Liver (tissue), 9 donors: ENCODE results near the gene ZNF438. TPM values are rescaled to one million over a fixed set of nuclear protein-coding genes. Genes with fewer than 3 reads are reported as not detected.
"Not testable (repeated sequence)": the region's sequence is repeated elsewhere in the genome, so short reads cannot be mapped to it uniquely, and the experiment has no call there.

ENCODE experiments used
- DNase-seq: peaks from one replicate; pipeline ENCODE4 v3.0.0-alpha.2; 2017; ENCODE audit warnings: low spot score
- H3K27ac ChIP-seq, 2 donors: one replicate each; pipeline ENCODE4 v1.7.0; 2013; ENCODE audit warnings: inconsistent platforms in 2 of 2, low read length in 2 of 2, control low read depth in 1 of 2, low read depth in 1 of 2, mild to moderate bottlenecking in 1 of 2
- H3K27me3 ChIP-seq, 4 donors: one replicate each; pipeline versions ENCODE4 v1.6.1 to v1.7.0; 2013; ENCODE audit warnings: low read length in 3 of 4, inconsistent platforms in 1 of 4, mild to moderate bottlenecking in 1 of 4, moderate library complexity in 1 of 4; ENCODE audit not compliant: control insufficient read depth in 4 of 4, insufficient read depth in 4 of 4
- H3K36me3 ChIP-seq, 4 donors: one replicate each; pipeline versions ENCODE4 v1.6.1 to v1.7.0; 2013; ENCODE audit warnings: low read length in 3 of 4, mild to moderate bottlenecking in 3 of 4, low read depth in 1 of 4, moderate library complexity in 1 of 4; ENCODE audit not compliant: control insufficient read depth in 4 of 4, insufficient read depth in 3 of 4
- H3K4me1 ChIP-seq, 4 donors: one replicate each; pipeline versions ENCODE4 v1.6.1 to v1.7.0; 2013; ENCODE audit warnings: low read length in 3 of 4, mild to moderate bottlenecking in 3 of 4, moderate library complexity in 1 of 4; ENCODE audit not compliant: control insufficient read depth in 4 of 4, insufficient read depth in 4 of 4
- H3K4me3 ChIP-seq, 3 donors: one replicate each; pipeline versions ENCODE4 v1.6.1 to v1.7.0; 2013; ENCODE audit warnings: low read length in 3 of 3, control low read depth in 1 of 3, low read depth in 1 of 3, mild to moderate bottlenecking in 1 of 3
- H3K9ac ChIP-seq, 2 donors: one replicate each; pipeline ENCODE4 v1.7.0; 2013; ENCODE audit warnings: low read length in 2 of 2, mild to moderate bottlenecking in 2 of 2, moderate library complexity in 2 of 2, control low read depth in 1 of 2, low read depth in 1 of 2
- H3K9me3 ChIP-seq, 4 donors: one replicate each; pipeline versions ENCODE4 v1.6.1 to v1.7.0; 2013; ENCODE audit warnings: low read length in 3 of 4; ENCODE audit not compliant: control insufficient read depth in 4 of 4
- FOXA1 ChIP-seq: IDR thresholded peaks from 2 replicates; pipeline ENCODE4 v1.6.1; 2016; ENCODE audit warnings: antibody characterized with exemption
- FOXA2 ChIP-seq: IDR thresholded peaks from 2 replicates; pipeline ENCODE4 v1.6.1; 2016; ENCODE audit warnings: antibody characterized with exemption
- HNF4A ChIP-seq, 2 donors: conservative IDR thresholded peaks; 2 replicates each; pipeline ENCODE4 v1.6.1; 2016; ENCODE audit warnings: antibody characterized with exemption in 2 of 2, mild to moderate bottlenecking in 2 of 2
- HNF4G ChIP-seq: IDR thresholded peaks from 2 replicates; pipeline ENCODE4 v1.6.1; 2016; ENCODE audit warnings: antibody characterized with exemption
- JUND ChIP-seq, 2 donors: IDR thresholded peaks; 2 replicates each; pipeline ENCODE4 v1.6.1; 2016; ENCODE audit warnings: antibody characterized with exemption in 2 of 2
- NR2F2 ChIP-seq: IDR thresholded peaks from 2 replicates; pipeline ENCODE4 v1.6.1; 2016; ENCODE audit warnings: antibody characterized with exemption
- RAD21 ChIP-seq, 2 donors: IDR thresholded peaks; 2 replicates each; pipeline ENCODE4 v1.6.1; 2016; ENCODE audit warnings: antibody characterized with exemption in 2 of 2, mild to moderate bottlenecking in 2 of 2
- RXRA ChIP-seq, 2 donors: IDR thresholded peaks; 2 replicates each; pipeline ENCODE4 v1.6.1; 2017 to 2018; ENCODE audit warnings: antibody characterized with exemption in 2 of 2, mild to moderate bottlenecking in 1 of 2
- SP1 ChIP-seq: IDR thresholded peaks from 2 replicates; pipeline ENCODE4 v1.6.1; 2018; ENCODE audit warnings: antibody characterized with exemption, mild to moderate bottlenecking
- YY1 ChIP-seq: IDR thresholded peaks from 2 replicates; pipeline ENCODE4 v1.6.1; 2016; ENCODE audit warnings: antibody characterized with exemption, mild to moderate bottlenecking
- WGBS: extraction: QIAGEN DNeasy Blood & Tissue Kit; methylation state at CpG from one replicate; pipeline ENCODE4 v1.1.7; 2013; 5-methylcytosine and 5-hydroxymethylcytosine counted together
- polyA plus RNA-seq, 2 donors: library from polyadenylated mRNA; stranded (reverse) in 1 of 2; unstranded in 1 of 2; fragments of 200-250 nt in 1 of 2; fragments of >200 nt in 1 of 2; fragmentation: Nextera tagmentation in 1 of 2; extraction: Ambion mirVana in 1 of 2; gene quantifications; one replicate each; pipeline versions ENCODE4 v1.2.1 to v1.2.3, GENCODE V29; 2013 to 2015
- total RNA-seq, 2 donors: library from RNA; depleted of rRNA; stranded (reverse); fragments of >200 nt; gene quantifications; one replicate each; pipeline ENCODE4 v1.2.3, GENCODE V29; 2014
- TF ChIP-seq, protein P1 (sequence below): fragments of 150-350 bp; IDR thresholded peaks from 2 replicates; pipeline ENCODE4 v1.5.1; 2017; ENCODE audit warnings: improper control_type of control experiment, low read depth, low read length; ENCODE audit not compliant: missing input control
- TF ChIP-seq, protein P2 (sequence below): IDR thresholded peaks from 2 replicates; pipeline ENCODE4 v1.6.1; 2016; ENCODE audit warnings: antibody characterized with exemption
- TF ChIP-seq, protein P3 (sequence below): IDR thresholded peaks from 2 replicates; pipeline ENCODE4 v1.6.1; 2016; ENCODE audit warnings: antibody characterized with exemption, mild to moderate bottlenecking
- TF ChIP-seq, protein P4 (sequence below): IDR thresholded peaks from 2 replicates; pipeline ENCODE4 v1.6.1; 2016; ENCODE audit warnings: antibody characterized with exemption
- TF ChIP-seq, protein P5 (sequence below): IDR thresholded peaks from 2 replicates; pipeline ENCODE4 v1.6.1; 2016; ENCODE audit warnings: antibody characterized with exemption
- donor health status: healthy.
- donor health status: healthy.
- donor health status: healthy.
- donor health status: healthy.
- donor health status: healthy.

ZNF438 gene
- total and polyA plus RNA-seq, 4 donors, result 1.9 to 2.9 (median 2.2) TPM

DNA sequence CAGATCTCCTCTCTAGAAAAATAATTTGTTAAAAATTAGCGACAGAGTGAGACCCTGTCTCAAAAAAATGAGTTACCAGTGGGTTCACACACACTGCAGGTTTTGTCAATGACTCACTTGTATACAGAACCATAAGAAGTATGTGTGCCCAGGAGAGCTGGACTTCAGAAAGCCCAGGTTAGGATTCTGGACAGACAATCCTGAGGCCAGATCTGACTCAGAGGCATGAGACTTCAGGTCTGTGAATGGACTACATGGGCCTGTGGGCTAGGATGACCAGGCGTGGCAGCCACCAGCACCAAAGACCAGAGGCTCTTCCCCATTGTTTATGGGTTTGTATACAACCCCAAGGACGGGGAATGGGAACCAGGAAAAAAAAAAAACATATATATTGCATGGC lies 9.3 kb upstream of the ZNF438 start:
- Histone ChIP-seq H3K4me1 (no peaks in the 10 kb centered on the region), H3K27ac (no peak overlapping the region), H3K27me3 (no peaks in the 10 kb centered on the region), H3K36me3 (no peaks in the 10 kb centered on the region), H3K9me3 (no peaks in the 10 kb centered on the region), H3K4me3 (no peak overlapping the region), H3K9ac (no peak overlapping the region)
- no peak for TF ChIP-seq HNF4A (conservative IDR thresholded peaks at IDR 0.05)
- no peak for DNase-seq
- WGBS, result 86% methylated on average over 3 of the region's 3 CpGs

DNA sequence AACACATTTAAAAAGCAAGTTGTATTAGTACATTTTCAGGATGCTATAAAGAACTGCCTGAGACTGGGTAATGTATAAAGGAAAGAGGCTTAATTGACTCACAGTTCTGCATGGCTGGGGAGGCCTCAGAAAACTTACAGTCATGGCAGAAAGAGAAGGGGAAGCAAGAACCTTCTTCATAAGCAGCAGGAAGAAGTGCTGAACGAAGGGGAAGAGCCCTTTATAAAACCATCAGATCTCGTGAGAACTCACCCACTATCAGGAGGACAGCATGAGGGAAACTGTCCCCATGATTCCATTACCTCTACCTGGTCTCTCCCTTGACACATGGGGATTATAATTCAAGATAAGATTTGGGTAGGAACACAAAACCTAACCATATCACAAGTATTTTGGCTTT lies 7.3 kb upstream of the ZNF438 start:
- H3K4me1 ChIP-seq, H3K27ac ChIP-seq, DNase-seq, H3K4me3 ChIP-seq, H3K36me3 ChIP-seq, H3K9me3 ChIP-seq, H3K27me3 ChIP-seq, H3K9ac ChIP-seq: not testable (repeated sequence)
- 72% methylated on average over 2 of the region's 2 CpGs for WGBS

DNA sequence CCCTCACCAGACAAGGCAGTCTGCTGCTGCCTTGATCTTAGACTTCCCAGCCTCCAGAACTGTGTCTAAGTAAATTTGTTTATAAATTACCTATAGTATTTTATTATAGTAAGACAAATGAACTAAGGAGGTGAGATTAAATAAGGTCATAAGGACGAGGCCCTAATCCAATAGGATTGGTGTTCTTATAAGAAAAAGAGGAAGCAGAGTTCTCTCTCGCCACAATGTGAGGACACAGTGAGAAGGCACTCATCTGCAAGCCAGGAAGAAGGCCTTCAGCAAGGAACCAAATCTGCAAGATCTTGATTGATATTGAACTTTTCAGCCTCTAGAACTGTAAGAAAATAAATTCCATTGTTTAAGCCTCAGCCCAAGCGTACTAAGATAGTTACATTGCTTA lies 6.1 kb upstream of the ZNF438 start:
- H3K27me3 ChIP-seq, result no peaks in the 10 kb centered on the region
- no peaks in the 10 kb centered on the region for H3K4me1 ChIP-seq
- H3K36me3 ChIP-seq, result no peaks in the 10 kb centered on the region
- no peak overlapping the region for H3K27ac ChIP-seq
- DNase-seq, result no peak
- H3K4me3 ChIP-seq, result no peak overlapping the region
- 96% methylated on average over 3 of the region's 3 CpGs for WGBS
- TF ChIP-seq FOXA2, result no peak
- no peak for TF ChIP-seq JUND (IDR thresholded peaks at IDR 0.05)
- no peak for TF ChIP-seq SP1
- no peak for TF ChIP-seq HNF4G
- TF ChIP-seq FOXA1, result no peak
- TF ChIP-seq RAD21 (IDR thresholded peaks at IDR 0.05), result no peak
- TF ChIP-seq, protein P1, sequence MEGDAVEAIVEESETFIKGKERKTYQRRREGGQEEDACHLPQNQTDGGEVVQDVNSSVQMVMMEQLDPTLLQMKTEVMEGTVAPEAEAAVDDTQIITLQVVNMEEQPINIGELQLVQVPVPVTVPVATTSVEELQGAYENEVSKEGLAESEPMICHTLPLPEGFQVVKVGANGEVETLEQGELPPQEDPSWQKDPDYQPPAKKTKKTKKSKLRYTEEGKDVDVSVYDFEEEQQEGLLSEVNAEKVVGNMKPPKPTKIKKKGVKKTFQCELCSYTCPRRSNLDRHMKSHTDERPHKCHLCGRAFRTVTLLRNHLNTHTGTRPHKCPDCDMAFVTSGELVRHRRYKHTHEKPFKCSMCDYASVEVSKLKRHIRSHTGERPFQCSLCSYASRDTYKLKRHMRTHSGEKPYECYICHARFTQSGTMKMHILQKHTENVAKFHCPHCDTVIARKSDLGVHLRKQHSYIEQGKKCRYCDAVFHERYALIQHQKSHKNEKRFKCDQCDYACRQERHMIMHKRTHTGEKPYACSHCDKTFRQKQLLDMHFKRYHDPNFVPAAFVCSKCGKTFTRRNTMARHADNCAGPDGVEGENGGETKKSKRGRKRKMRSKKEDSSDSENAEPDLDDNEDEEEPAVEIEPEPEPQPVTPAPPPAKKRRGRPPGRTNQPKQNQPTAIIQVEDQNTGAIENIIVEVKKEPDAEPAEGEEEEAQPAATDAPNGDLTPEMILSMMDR, result no peak
- TF ChIP-seq, protein P2, sequence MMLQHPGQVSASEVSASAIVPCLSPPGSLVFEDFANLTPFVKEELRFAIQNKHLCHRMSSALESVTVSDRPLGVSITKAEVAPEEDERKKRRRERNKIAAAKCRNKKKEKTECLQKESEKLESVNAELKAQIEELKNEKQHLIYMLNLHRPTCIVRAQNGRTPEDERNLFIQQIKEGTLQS, result no peak
- TF ChIP-seq, protein P3, sequence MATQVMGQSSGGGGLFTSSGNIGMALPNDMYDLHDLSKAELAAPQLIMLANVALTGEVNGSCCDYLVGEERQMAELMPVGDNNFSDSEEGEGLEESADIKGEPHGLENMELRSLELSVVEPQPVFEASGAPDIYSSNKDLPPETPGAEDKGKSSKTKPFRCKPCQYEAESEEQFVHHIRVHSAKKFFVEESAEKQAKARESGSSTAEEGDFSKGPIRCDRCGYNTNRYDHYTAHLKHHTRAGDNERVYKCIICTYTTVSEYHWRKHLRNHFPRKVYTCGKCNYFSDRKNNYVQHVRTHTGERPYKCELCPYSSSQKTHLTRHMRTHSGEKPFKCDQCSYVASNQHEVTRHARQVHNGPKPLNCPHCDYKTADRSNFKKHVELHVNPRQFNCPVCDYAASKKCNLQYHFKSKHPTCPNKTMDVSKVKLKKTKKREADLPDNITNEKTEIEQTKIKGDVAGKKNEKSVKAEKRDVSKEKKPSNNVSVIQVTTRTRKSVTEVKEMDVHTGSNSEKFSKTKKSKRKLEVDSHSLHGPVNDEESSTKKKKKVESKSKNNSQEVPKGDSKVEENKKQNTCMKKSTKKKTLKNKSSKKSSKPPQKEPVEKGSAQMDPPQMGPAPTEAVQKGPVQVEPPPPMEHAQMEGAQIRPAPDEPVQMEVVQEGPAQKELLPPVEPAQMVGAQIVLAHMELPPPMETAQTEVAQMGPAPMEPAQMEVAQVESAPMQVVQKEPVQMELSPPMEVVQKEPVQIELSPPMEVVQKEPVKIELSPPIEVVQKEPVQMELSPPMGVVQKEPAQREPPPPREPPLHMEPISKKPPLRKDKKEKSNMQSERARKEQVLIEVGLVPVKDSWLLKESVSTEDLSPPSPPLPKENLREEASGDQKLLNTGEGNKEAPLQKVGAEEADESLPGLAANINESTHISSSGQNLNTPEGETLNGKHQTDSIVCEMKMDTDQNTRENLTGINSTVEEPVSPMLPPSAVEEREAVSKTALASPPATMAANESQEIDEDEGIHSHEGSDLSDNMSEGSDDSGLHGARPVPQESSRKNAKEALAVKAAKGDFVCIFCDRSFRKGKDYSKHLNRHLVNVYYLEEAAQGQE, result no peak
- TF ChIP-seq, protein P4, sequence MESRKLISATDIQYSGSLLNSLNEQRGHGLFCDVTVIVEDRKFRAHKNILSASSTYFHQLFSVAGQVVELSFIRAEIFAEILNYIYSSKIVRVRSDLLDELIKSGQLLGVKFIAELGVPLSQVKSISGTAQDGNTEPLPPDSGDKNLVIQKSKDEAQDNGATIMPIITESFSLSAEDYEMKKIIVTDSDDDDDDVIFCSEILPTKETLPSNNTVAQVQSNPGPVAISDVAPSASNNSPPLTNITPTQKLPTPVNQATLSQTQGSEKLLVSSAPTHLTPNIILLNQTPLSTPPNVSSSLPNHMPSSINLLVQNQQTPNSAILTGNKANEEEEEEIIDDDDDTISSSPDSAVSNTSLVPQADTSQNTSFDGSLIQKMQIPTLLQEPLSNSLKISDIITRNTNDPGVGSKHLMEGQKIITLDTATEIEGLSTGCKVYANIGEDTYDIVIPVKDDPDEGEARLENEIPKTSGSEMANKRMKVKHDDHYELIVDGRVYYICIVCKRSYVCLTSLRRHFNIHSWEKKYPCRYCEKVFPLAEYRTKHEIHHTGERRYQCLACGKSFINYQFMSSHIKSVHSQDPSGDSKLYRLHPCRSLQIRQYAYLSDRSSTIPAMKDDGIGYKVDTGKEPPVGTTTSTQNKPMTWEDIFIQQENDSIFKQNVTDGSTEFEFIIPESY, result no peak
- TF ChIP-seq, protein P5, sequence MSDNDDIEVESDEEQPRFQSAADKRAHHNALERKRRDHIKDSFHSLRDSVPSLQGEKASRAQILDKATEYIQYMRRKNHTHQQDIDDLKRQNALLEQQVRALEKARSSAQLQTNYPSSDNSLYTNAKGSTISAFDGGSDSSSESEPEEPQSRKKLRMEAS, result no peak
- TF ChIP-seq NR2F2, result no peak
- no peak for TF ChIP-seq HNF4A (conservative IDR thresholded peaks at IDR 0.05)
- no peak for TF ChIP-seq YY1
- TF ChIP-seq RXRA (IDR thresholded peaks at IDR 0.05), result no peak
- H3K9me3 ChIP-seq, result no peaks in the 10 kb centered on the region
- H3K9ac ChIP-seq, result no peak overlapping the region
